Epithelial cell of esophagus (primary cell): ENCODE data around the gene SWSAP1.

Source experiments
- DNase-seq: peaks from one replicate; pipeline ENCODE4 v3.0.0; 2010; ENCODE audit warnings: low read depth
- H3K4me3 ChIP-seq: 2 replicates; pipeline ENCODE4 v1.5.1; 2011; ENCODE audit warnings: mild to moderate bottlenecking, low read length, control low read depth
- CTCF ChIP-seq: IDR thresholded peaks from 2 replicates; pipeline ENCODE4 v1.5.1; 2011; ENCODE audit warnings: low read depth, mild to moderate bottlenecking, low read length, control low read depth, inconsistent platforms; ENCODE audit not compliant: insufficient read depth; ENCODE audit errors: missing control alignments

SWSAP1 gene

GRCh38 chr19:11423791-11424181 is 49.3 kb downstream of the SWSAP1 start:
- DNase-seq = no peak
- no peak overlapping the region for H3K4me3 ChIP-seq
- TF ChIP-seq CTCF = no peak
